HL-60/S4 treated with retinoic acid at 250 ng/mL for 4 days and 3 days (cell line): ENCODE results near the gene LIMD2.

Source experiments
- in situ Hi-C: fragments of 300-500 bp; cut with MboI; formaldehyde crosslinking; loops from 2 replicates; pipeline ENCODE4 v1.7.0; 2022; ENCODE audit warnings: low sequenced_read_pairs

LIMD2 gene

DNA sequence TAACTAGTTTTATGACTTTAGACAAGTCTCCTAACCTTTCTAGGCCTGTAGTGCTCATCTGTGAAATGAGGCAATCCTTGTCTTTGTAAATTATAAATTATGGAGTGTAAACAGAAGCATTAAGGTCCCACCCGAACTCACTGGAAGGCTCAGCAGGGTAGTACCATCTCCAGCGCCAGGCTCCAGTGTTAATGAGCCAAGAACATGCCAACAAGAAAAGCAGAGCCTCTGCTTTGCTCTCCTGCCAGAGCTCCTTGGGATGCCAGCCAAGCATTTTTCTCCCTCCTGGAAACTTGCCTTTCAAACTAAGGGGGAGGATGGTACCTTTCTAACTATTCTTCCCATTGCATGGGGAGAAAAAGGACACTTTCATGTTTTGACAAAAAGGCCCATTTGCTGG is 14.9 kb downstream of the LIMD2 start:
- in situ Hi-C loops: no loop called here

DNA sequence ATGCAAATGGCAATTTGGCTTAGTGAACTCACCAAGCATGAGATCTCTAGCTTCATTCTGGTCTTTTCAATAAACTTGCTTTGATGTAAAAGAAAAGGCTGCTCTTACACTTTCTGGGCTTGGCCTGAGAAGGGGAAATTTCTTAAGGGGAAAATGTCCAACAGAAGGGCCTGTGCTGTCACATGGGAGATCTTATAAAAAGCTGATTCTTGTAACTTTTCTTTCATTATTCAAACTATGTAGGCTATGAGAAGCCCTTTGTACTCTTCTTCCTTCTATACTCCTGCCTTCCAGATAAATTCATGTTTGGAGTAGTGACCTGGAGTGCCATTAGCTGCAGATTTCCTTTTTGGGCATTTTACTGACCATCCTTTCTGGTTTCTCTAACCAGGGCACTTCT is 16.9 kb downstream of the LIMD2 start:
- in situ Hi-C loops: no loop called here

DNA sequence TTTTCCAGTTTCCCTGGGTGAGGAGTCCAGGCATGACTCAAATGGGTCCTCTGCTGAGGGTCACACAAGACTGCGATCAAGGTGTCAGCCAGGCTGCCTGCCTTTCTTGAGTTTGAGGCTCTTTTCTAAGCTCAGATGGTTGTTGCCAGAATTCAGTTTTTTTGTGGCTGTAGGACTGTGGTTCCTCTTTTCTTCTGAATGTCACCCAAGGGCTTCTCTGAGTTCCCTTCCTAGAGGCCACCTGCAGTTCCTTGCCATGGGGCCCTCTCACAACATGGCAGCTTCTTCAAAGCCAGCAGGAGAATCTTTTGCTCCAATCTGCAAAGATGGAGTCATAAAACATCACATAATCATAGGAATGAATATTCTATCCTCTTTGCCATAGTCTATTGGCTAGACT is 17.5 kb downstream of the LIMD2 start:
- in situ Hi-C loops: no loop called here

DNA sequence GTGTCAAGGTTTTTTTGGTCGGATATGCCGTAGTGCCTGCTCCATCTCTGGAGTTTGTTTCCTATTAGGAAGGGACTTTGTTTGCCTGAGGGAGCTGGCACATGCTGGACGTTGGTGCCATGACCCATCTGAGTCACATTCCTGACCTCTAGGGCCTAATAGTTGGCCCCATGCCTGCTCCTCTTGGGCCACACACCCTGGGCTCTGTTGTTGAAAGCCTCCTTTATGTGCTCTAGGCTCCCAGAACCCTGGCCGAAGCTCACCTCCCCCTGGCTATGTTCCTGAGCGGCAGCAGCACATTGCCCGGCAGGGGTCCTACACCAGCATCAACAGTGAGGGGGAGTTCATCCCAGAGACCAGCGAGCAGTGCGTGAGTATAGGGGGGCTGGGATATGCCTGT is 18.4 kb downstream of the LIMD2 start:
- in situ Hi-C loops: no loop called here

DNA sequence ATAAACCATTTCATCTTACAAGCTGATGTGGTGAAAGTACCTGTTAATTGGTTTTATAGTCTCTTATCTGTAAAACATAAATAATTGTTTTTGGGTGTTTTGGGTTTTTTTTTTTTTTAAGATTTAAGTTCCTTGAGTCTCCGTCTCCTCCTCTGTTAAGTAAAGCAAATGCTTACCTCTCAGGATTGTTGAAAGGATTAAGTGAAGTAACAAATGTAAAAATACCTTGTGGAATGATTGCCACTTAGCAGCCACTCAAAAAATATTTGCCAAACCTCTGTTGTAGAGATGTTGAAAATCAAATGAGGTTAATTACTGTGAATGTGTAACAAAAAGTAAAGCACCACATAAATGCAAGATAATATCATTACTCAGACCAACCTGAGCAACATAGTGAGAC is 19.2 kb downstream of the LIMD2 start:
- in situ Hi-C loops: no loop called here

- in situ Hi-C loops: no loop called here
Observed at GRCh38 chr17:63679214-63679613, 20.7 kb downstream of the LIMD2 start.

GRCh38 chr17:63676584-63676983 is 23.3 kb downstream of the LIMD2 start:
- in situ Hi-C loops: no loop called here

GRCh38 chr17:63675607-63676546 is 24.0 kb downstream of the LIMD2 start:
- in situ Hi-C loops: no loop called here

- in situ Hi-C loops: no loop called here
Observed at GRCh38 chr17:63675231-63675606, 24.7 kb downstream of the LIMD2 start.

DNA sequence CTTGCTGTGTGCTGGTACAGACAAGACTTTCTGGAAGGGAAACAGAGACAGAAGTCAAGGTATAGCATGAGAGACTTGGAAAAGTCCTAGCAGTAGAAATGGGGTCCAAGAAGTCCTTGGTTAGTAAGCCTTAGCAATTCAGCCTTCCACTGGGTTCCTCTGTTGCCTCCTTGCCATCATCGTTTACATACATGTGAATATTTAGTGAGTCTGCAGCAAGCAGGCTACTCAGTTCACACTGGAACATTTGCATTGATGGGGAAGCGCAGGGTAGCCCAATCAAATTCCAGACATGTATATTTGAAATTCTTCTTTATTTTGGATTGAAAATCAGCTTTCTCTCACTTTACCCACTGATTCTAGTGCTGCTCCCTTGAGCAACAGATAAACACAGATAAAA is 27.1 kb downstream of the LIMD2 start:
- in situ Hi-C loops: no loop called here

DNA sequence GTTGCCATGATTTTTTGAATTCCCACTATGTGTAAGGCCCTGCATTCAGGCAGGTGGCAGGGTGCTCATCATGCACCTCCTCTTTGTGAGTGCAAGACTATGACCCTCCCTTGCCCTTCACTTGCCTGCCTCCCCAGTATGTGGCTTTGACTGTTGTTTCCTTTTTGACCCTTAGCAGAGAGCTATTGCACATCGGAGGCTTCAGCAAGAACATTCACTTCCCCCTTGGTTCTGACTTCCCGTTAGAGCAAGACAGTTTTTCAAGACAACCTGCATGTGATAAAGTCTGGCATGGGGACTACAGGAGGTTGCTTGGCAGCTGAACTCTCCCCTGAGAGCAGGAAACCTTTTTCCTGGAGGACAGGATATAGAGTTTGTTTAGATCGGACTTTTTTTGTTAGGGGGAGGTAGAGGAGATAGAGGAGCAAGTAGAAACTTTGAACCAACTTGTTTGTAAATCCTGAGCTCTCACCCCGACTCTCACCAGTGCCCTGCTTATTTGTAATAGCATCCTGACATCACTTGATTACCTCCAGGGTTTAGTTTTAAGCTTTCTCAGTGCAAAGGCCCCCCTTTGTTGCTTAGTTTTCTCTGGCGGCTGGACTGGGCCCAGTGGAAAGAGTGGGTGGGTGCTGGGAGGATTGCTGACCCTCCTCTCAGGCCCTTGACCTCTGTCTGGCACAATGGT is 34.3 kb downstream of the LIMD2 start:
- in situ Hi-C loops: no loop called here

- in situ Hi-C loops: no loop called here
Observed at GRCh38 chr17:63659850-63660249, 40.1 kb downstream of the LIMD2 start.

GRCh38 chr17:63658366-63658765 is 41.6 kb downstream of the LIMD2 start:
- in situ Hi-C loops: no loop called here

DNA sequence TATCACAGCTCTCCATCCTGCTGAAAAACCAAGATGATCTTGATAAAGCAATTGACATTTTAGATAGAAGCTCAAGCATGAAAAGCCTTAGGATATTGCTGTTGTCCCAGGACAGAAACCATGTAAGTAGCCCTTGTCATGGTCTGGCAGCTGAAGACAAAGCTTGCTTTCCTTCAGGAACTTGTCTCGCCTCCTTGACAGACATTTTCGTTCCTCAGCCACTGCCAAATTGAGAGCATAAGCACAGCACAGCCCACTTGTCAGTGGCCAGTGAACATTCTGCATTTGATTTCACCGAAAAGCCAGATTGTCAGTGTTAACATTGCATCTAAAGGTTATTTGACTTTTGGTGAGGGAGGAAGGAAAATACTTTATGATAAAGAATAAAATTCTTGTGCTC is 42.1 kb downstream of the LIMD2 start:
- in situ Hi-C loops: no loop called here

- in situ Hi-C loops: no loop called here
Observed at GRCh38 chr17:63653050-63653449, 46.9 kb downstream of the LIMD2 start.

DNA sequence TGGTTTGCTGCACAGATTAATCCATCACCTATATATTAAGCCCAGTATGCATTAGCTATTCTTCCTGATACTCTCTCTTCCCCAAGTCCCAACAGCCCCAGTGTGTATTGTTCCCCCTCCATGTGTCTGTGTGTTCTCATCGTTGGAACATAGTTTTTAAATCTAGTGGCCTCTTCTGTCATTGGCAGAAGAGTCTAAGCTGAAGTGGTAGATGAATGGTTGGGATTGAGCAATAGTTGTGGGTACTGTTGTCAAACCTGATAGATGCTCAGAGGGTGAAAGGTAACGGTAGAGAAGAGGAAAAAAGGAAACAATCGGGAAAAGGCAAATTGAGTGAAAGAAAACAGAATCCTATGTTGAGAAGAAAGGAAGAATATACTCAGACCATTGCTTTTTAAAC is 47.8 kb downstream of the LIMD2 start:
- in situ Hi-C loops: no loop called here

- in situ Hi-C loops: no loop called here
Observed at GRCh38 chr17:63649813-63650212, 50.1 kb downstream of the LIMD2 start.

GRCh38 chr17:63647936-63648335 is 52.0 kb downstream of the LIMD2 start:
- in situ Hi-C loops: no loop called here

- in situ Hi-C loops: no loop called here
Observed at GRCh38 chr17:63647065-63647725, 52.7 kb downstream of the LIMD2 start.

DNA sequence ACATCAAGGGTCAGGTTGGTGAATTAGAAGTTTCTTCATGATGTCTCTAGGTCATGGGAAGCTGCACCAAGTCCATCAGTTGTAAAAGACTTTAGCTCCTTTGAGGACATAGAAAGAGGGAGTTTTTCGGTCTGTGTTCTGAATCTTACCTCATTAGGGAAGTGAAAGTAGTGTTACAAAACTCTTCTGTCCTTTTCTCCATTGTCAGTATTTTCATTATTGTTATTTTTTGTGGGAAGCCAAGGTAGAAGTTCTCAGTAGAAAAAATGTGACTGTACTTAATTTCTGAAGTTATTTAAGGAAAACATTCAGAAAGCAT is 53.5 kb downstream of the LIMD2 start:
- in situ Hi-C loops: no loop called here
